ENCODE measurements around the gene PCDHGA6.
A peak's percentile ranks its signal among the peaks of the same experiment; 100 is the strongest.

The PCDHGA6 gene

DNA sequence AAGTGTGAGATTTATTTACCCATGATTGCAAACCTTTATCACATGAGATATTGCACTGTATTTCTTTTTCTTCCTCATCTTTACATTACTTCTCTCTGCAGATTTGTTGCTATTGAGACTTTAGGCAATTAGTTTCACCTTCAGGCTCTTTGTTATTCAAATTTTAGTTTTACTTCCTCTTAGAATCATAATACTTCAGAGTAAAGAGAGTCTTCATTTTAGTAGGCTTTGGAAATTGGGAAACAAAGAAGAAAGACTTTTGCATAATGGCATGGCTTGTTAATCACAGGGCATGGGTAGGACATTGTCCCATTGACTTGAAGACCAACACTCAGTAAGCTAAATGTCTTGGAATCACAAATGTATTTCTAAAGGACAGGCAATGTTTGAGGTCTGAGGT, 11.0 kb upstream of the PCDHGA6 start:
- Histone ChIP-seq H3K79me1 (ENCODE audit: low read length) (no peaks in the 10 kb centered on the region), H2AFZ (ENCODE audit: insufficient read depth, low read length, poor library complexity) (no peak overlapping the region), H4K91ac (ENCODE audit: low read depth, low read length) (no peak overlapping the region), H3K9ac (ENCODE audit: low read length) (no peak overlapping the region), H3K14ac (ENCODE audit: low read length) (no peak overlapping the region), H3K79me2 (ENCODE audit: control insufficient read depth, insufficient read depth, low read length, poor library complexity) (no peaks in the 10 kb centered on the region), H3K4me1 (ENCODE audit: control insufficient read depth in 1 of 2, insufficient read depth in 2 of 2, low read length in 2 of 2) (no peaks in the 10 kb centered on the region), H2BK5ac (ENCODE audit: low read depth, low read length, poor library complexity) (no peak overlapping the region), H2AK5ac (ENCODE audit: low read length) (no peak overlapping the region), H3K27ac (ENCODE audit: low read depth, low read length) (no peak overlapping the region), H3K9me3 (ENCODE audit: insufficient read depth, low read depth, low read length) (peaks cover 36% of the 10 kb centered on the region), H3K4me3 (ENCODE audit: low read depth, low read length) (no peak overlapping the region), H2BK120ac (ENCODE audit: insufficient read depth, low read length, poor library complexity) (no peak overlapping the region), H3K36me3 (ENCODE audit: control insufficient read depth in 1 of 2, insufficient read depth in 2 of 2, low read length in 2 of 2) (no peaks in the 10 kb centered on the region), H2BK12ac (ENCODE audit: low read length) (no peak overlapping the region), H3K23ac (ENCODE audit: low read length) (no peak overlapping the region), H4K12ac (ENCODE audit: low read depth, low read length) (no peak overlapping the region), H3K4me2 (ENCODE audit: low read length) (no peak overlapping the region), H3K27me3 (ENCODE audit: insufficient read depth, low read length) (no peaks in the 10 kb centered on the region), H3K18ac (ENCODE audit: low read length) (no peak overlapping the region), H3K4ac (ENCODE audit: low read depth, low read length) (no peak overlapping the region), H4K8ac (ENCODE audit: low read depth, low read length) (no peak overlapping the region)
- no peak for DNase-seq

GRCh38 chr5:141363952-141364660, 9.6 kb upstream of the PCDHGA6 start, which contains the start of gene PCDHGA5:
TSS of gene PCDHGA5 (plus strand) at chr5:141364162. CDS start at chr5:141364331, 169 bp downstream.
- Histone ChIP-seq H4K91ac (ENCODE audit: low read depth, low read length) (no peak within 1 kb of the TSS), H3K23ac (ENCODE audit: low read length) (no peak within 1 kb of the TSS), H3K4me3 (ENCODE audit: low read depth, low read length) (no peak within 1 kb of the TSS), H3K36me3 (ENCODE audit: control insufficient read depth in 1 of 2, insufficient read depth in 2 of 2, low read length in 2 of 2) (no peaks in the 10 kb centered on the region), H3K14ac (ENCODE audit: low read length) (no peak within 1 kb of the TSS), H3K27me3 (ENCODE audit: insufficient read depth, low read length) (no peaks in the 10 kb centered on the region), H4K12ac (ENCODE audit: low read depth, low read length) (no peak within 1 kb of the TSS), H3K4me2 (ENCODE audit: low read length) (no peak within 1 kb of the TSS), H3K18ac (ENCODE audit: low read length) (no peak within 1 kb of the TSS), H3K27ac (ENCODE audit: low read depth, low read length) (no peak within 1 kb of the TSS), H2BK12ac (ENCODE audit: low read length) (no peak within 1 kb of the TSS), H2AFZ (ENCODE audit: insufficient read depth, low read length, poor library complexity) (no peak within 1 kb of the TSS), H2BK120ac (ENCODE audit: insufficient read depth, low read length, poor library complexity) (no peak within 1 kb of the TSS), H3K79me1 (ENCODE audit: low read length) (no peaks in the 10 kb centered on the region), H2BK5ac (ENCODE audit: low read depth, low read length, poor library complexity) (no peak within 1 kb of the TSS), H3K79me2 (ENCODE audit: control insufficient read depth, insufficient read depth, low read length, poor library complexity) (no peaks in the 10 kb centered on the region), H4K8ac (ENCODE audit: low read depth, low read length) (no peak within 1 kb of the TSS), H3K9me3 (ENCODE audit: insufficient read depth, low read depth, low read length) (peaks cover 36% of the 10 kb centered on the region), H3K9ac (ENCODE audit: low read length) (peak within 1 kb of the TSS; percentile 3), H3K4ac (ENCODE audit: low read depth, low read length) (no peak within 1 kb of the TSS), H3K4me1 (ENCODE audit: control insufficient read depth in 1 of 2, insufficient read depth in 2 of 2, low read length in 2 of 2) (no peaks in the 10 kb centered on the region), H2AK5ac (ENCODE audit: low read length) (no peak within 1 kb of the TSS)
- WGBS (ENCODE audit: extremely low coverage, insufficient coverage, insufficient read length): no CpG with 5 or more reads among the region's 34 CpGs
- no peak for DNase-seq

GRCh38 chr5:141366016-141366896, 7.4 kb upstream of the PCDHGA6 start:
- H3K79me1 ChIP-seq (ENCODE audit: low read length): no peaks in the 10 kb centered on the region
- H3K4ac ChIP-seq (ENCODE audit: low read depth, low read length): no peak overlapping the region
- H3K14ac ChIP-seq (ENCODE audit: low read length): no peak overlapping the region
- no peaks in the 10 kb centered on the region for H3K27me3 ChIP-seq (ENCODE audit: insufficient read depth, low read length)
- no peak overlapping the region for H3K23ac ChIP-seq (ENCODE audit: low read length)
- H2BK5ac ChIP-seq (ENCODE audit: low read depth, low read length, poor library complexity): no peak overlapping the region
- no peak overlapping the region for H4K8ac ChIP-seq (ENCODE audit: low read depth, low read length)
- H2BK12ac ChIP-seq (ENCODE audit: low read length): no peak overlapping the region
- H3K79me2 ChIP-seq (ENCODE audit: control insufficient read depth, insufficient read depth, low read length, poor library complexity): no peaks in the 10 kb centered on the region
- H3K4me3 ChIP-seq (ENCODE audit: low read depth, low read length): no peak overlapping the region
- no peak overlapping the region for H2BK120ac ChIP-seq (ENCODE audit: insufficient read depth, low read length, poor library complexity)
- no peak overlapping the region for H3K4me2 ChIP-seq (ENCODE audit: low read length)
- no peak for DNase-seq
- H4K91ac ChIP-seq (ENCODE audit: low read depth, low read length): no peak overlapping the region
- no peaks in the 10 kb centered on the region for H3K4me1 ChIP-seq (ENCODE audit: control insufficient read depth in 1 of 2, insufficient read depth in 2 of 2, low read length in 2 of 2)
- no peak overlapping the region for H3K9ac ChIP-seq (ENCODE audit: low read length)
- no peak overlapping the region for H4K12ac ChIP-seq (ENCODE audit: low read depth, low read length)
- WGBS (ENCODE audit: extremely low coverage, insufficient coverage, insufficient read length): no CpG with 5 or more reads among the region's 46 CpGs
- H3K18ac ChIP-seq (ENCODE audit: low read length): no peak overlapping the region
- no peak overlapping the region for H3K27ac ChIP-seq (ENCODE audit: low read depth, low read length)
- peaks cover 2 to 3% of the 10 kb centered on the region in 2 experiments for H3K36me3 ChIP-seq (ENCODE audit: control insufficient read depth in 1 of 2, insufficient read depth in 2 of 2, low read length in 2 of 2)
- H3K9me3 ChIP-seq (ENCODE audit: insufficient read depth, low read depth, low read length): peaks cover 34% of the 10 kb centered on the region
- H2AFZ ChIP-seq (ENCODE audit: insufficient read depth, low read length, poor library complexity): no peak overlapping the region
- H2AK5ac ChIP-seq (ENCODE audit: low read length): no peak overlapping the region

- H2BK12ac ChIP-seq (ENCODE audit: low read length): no peak within 1 kb of the TSS
- H3K14ac ChIP-seq (ENCODE audit: low read length): no peak within 1 kb of the TSS
- no peak within 1 kb of the TSS for H4K12ac ChIP-seq (ENCODE audit: low read depth, low read length)
- no peak within 1 kb of the TSS for H3K4ac ChIP-seq (ENCODE audit: low read depth, low read length)
- DNase-seq: no peak
- no peaks in the 10 kb centered on the region for H3K79me2 ChIP-seq (ENCODE audit: control insufficient read depth, insufficient read depth, low read length, poor library complexity)
- H2BK5ac ChIP-seq (ENCODE audit: low read depth, low read length, poor library complexity): no peak within 1 kb of the TSS
- no peaks in the 10 kb centered on the region for H3K27me3 ChIP-seq (ENCODE audit: insufficient read depth, low read length)
- H3K4me2 ChIP-seq (ENCODE audit: low read length): no peak within 1 kb of the TSS
- no peaks in the 10 kb centered on the region for H3K79me1 ChIP-seq (ENCODE audit: low read length)
- H2BK120ac ChIP-seq (ENCODE audit: insufficient read depth, low read length, poor library complexity): no peak within 1 kb of the TSS
- no peak within 1 kb of the TSS for H3K27ac ChIP-seq (ENCODE audit: low read depth, low read length)
- H4K91ac ChIP-seq (ENCODE audit: low read depth, low read length): no peak within 1 kb of the TSS
- WGBS (ENCODE audit: extremely low coverage, insufficient coverage, insufficient read length): no CpG with 5 or more reads among the region's 32 CpGs
- H4K8ac ChIP-seq (ENCODE audit: low read depth, low read length): no peak within 1 kb of the TSS
- no peak within 1 kb of the TSS for H3K18ac ChIP-seq (ENCODE audit: low read length)
- no peak within 1 kb of the TSS for H2AFZ ChIP-seq (ENCODE audit: insufficient read depth, low read length, poor library complexity)
- no peak within 1 kb of the TSS for H3K4me3 ChIP-seq (ENCODE audit: low read depth, low read length)
- H3K4me1 ChIP-seq (ENCODE audit: control insufficient read depth in 1 of 2, insufficient read depth in 2 of 2, low read length in 2 of 2): no peaks in the 10 kb centered on the region
- H2AK5ac ChIP-seq (ENCODE audit: low read length): no peak within 1 kb of the TSS
- H3K9ac ChIP-seq (ENCODE audit: low read length): no peak within 1 kb of the TSS
- peaks cover 2 to 3% of the 10 kb centered on the region in 2 experiments for H3K36me3 ChIP-seq (ENCODE audit: control insufficient read depth in 1 of 2, insufficient read depth in 2 of 2, low read length in 2 of 2)
- H3K9me3 ChIP-seq (ENCODE audit: insufficient read depth, low read depth, low read length): peaks cover 38% of the 10 kb centered on the region
- H3K23ac ChIP-seq (ENCODE audit: low read length): no peak within 1 kb of the TSS
Observed at GRCh38 chr5:141369994-141370848, 3.5 kb upstream of the PCDHGA6 start, which contains the start of gene PCDHGB3. TSS of gene PCDHGB3 (plus strand) at chr5:141370242. CDS start at chr5:141370395, 153 bp downstream.
